ENCODE measurements around the gene SUMO2.

SUMO2 gene

GRCh38 chr17:75152523-75152921 lies 30.2 kb downstream of the SUMO2 start:
- Histone ChIP-seq H3K9ac (no peak overlapping the region), H3K4me3 (ENCODE audit: low read depth, low read length) (no peak overlapping the region), H3K36me3 (ENCODE audit: control insufficient read depth, insufficient read depth, low read length) (no peaks in the 10 kb centered on the region), H3K4me2 (ENCODE audit: low read length) (no peak overlapping the region), H3K9me3 (ENCODE audit: control insufficient read depth, low read length) (no peaks in the 10 kb centered on the region), H3K79me2 (peaks cover 7% of the 10 kb centered on the region), H3K4me1 (no peaks in the 10 kb centered on the region), H3K27ac (no peak overlapping the region), H2AFZ (peak overlapping the region; percentile 82), H3K27me3 (ENCODE audit: control insufficient read depth, insufficient read depth, low read length) (no peaks in the 10 kb centered on the region)
- TF ChIP-seq CTCF (IDR thresholded peaks at IDR 0.05): no peak

- H3K27ac ChIP-seq: no peak overlapping the region
- H3K4me3 ChIP-seq (ENCODE audit: low read depth, low read length): no peak overlapping the region
- H3K4me2 ChIP-seq (ENCODE audit: low read length): no peak overlapping the region
These were observed 30.8 kb downstream of the SUMO2 start for GRCh38 chr17:75151930-75152329.

GRCh38 chr17:75147878-75148546 lies 34.7 kb downstream of the SUMO2 start:
- no peak overlapping the region for H3K4me2 ChIP-seq (ENCODE audit: low read length)
- no peaks in the 10 kb centered on the region for H3K4me1 ChIP-seq
- no peaks in the 10 kb centered on the region for H3K9me3 ChIP-seq (ENCODE audit: control insufficient read depth, low read length)
- H3K9ac ChIP-seq: no peak overlapping the region
- TF ChIP-seq CTCF (IDR thresholded peaks at IDR 0.05): no peak
- peaks cover 5% of the 10 kb centered on the region for H3K79me2 ChIP-seq
- no peak overlapping the region for H3K27ac ChIP-seq
- H2AFZ ChIP-seq: no peak overlapping the region
- H3K36me3 ChIP-seq (ENCODE audit: control insufficient read depth, insufficient read depth, low read length): no peaks in the 10 kb centered on the region
- H3K4me3 ChIP-seq (ENCODE audit: low read depth, low read length): no peak overlapping the region
- H3K27me3 ChIP-seq (ENCODE audit: control insufficient read depth, insufficient read depth, low read length): no peaks in the 10 kb centered on the region

More at GRCh38 chr17:75151930-75152329, 30.8 kb downstream of the SUMO2 start:
- no peak for TF ChIP-seq CTCF (IDR thresholded peaks at IDR 0.05)
- H2AFZ ChIP-seq: no peak overlapping the region
- H3K27me3 ChIP-seq (ENCODE audit: control insufficient read depth, insufficient read depth, low read length): no peaks in the 10 kb centered on the region
- H3K4me1 ChIP-seq: no peaks in the 10 kb centered on the region
- no peaks in the 10 kb centered on the region for H3K36me3 ChIP-seq (ENCODE audit: control insufficient read depth, insufficient read depth, low read length)
- peaks cover 7% of the 10 kb centered on the region for H3K79me2 ChIP-seq
- no peak overlapping the region for H3K9ac ChIP-seq
- no peaks in the 10 kb centered on the region for H3K9me3 ChIP-seq (ENCODE audit: control insufficient read depth, low read length)

GRCh38 chr17:75146592-75146991 lies 36.2 kb downstream of the SUMO2 start:
- no peak overlapping the region for H3K4me3 ChIP-seq (ENCODE audit: low read depth, low read length)
- no peaks in the 10 kb centered on the region for H3K27me3 ChIP-seq (ENCODE audit: control insufficient read depth, insufficient read depth, low read length)
- no peak overlapping the region for H3K9ac ChIP-seq
- H3K4me2 ChIP-seq (ENCODE audit: low read length): no peak overlapping the region
- H3K9me3 ChIP-seq (ENCODE audit: control insufficient read depth, low read length): no peaks in the 10 kb centered on the region
- H2AFZ ChIP-seq: no peak overlapping the region
- no peaks in the 10 kb centered on the region for H3K79me2 ChIP-seq
- TF ChIP-seq CTCF (IDR thresholded peaks at IDR 0.05): no peak
- H3K4me1 ChIP-seq: no peaks in the 10 kb centered on the region
- H3K27ac ChIP-seq: no peak overlapping the region
- H3K36me3 ChIP-seq (ENCODE audit: control insufficient read depth, insufficient read depth, low read length): no peaks in the 10 kb centered on the region
